Lung (tissue), 12 donors: ENCODE measurements around the gene PTK6. TPM values are rescaled to one million over a fixed set of nuclear protein-coding genes. Genes with fewer than 3 reads are reported as not detected.

Source experiments
- ATAC-seq: fragments of 200-7000 bp; cut with Tn5 transposase; one replicate; pipeline ENCODE4 v1.9.1; 2020; ENCODE audit warnings: moderate number of reproducible peaks; ENCODE audit not compliant: insufficient read depth, low FRiP score
- DNase-seq, 3 donors: peaks; one replicate each; pipeline ENCODE4 v3.0.0-alpha.2; 2013 to 2017
- H3K27ac ChIP-seq, 2 donors: one replicate each; pipeline ENCODE4 v1.5.1; 2013; ENCODE audit warnings: mild to moderate bottlenecking in 2 of 2, moderate library complexity in 2 of 2, control low read depth in 1 of 2, inconsistent platforms in 1 of 2, low read depth in 1 of 2, low read length in 1 of 2
- H3K27me3 ChIP-seq, 3 donors: one replicate each; pipeline ENCODE4 v1.5.1; 2013; ENCODE audit warnings: low read length in 2 of 3; ENCODE audit not compliant: control insufficient read depth in 3 of 3, insufficient read depth in 3 of 3
- H3K36me3 ChIP-seq, 4 donors: one replicate each; pipeline ENCODE4 v1.5.1; 2013; ENCODE audit warnings: low read length in 4 of 4, mild to moderate bottlenecking in 1 of 4, moderate library complexity in 1 of 4; ENCODE audit not compliant: control insufficient read depth in 4 of 4, insufficient read depth in 4 of 4
- H3K4me1 ChIP-seq, 5 donors: one replicate each; pipeline ENCODE4 v1.5.1; 2013; ENCODE audit warnings: low read length in 5 of 5, mild to moderate bottlenecking in 2 of 5, moderate library complexity in 1 of 5; ENCODE audit not compliant: control insufficient read depth in 5 of 5, insufficient read depth in 5 of 5
- H3K4me3 ChIP-seq: one replicate; pipeline ENCODE4 v1.5.1; 2013; ENCODE audit warnings: mild to moderate bottlenecking, control low read depth, moderate library complexity
- H3K9ac ChIP-seq, 2 donors: one replicate each; pipeline ENCODE4 v1.5.1; 2013; ENCODE audit warnings: low read length in 2 of 2, control low read depth in 1 of 2; ENCODE audit not compliant: insufficient read depth in 1 of 2
- H3K9me3 ChIP-seq, 4 donors: one replicate each; pipeline ENCODE4 v1.5.1; 2013; ENCODE audit warnings: low read length in 3 of 4, mild to moderate bottlenecking in 1 of 4, moderate library complexity in 1 of 4; ENCODE audit not compliant: control insufficient read depth in 4 of 4, insufficient read depth in 3 of 4
- CTCF ChIP-seq: IDR thresholded peaks from 2 replicates; pipeline ENCODE4 v1.5.1; 2012; ENCODE audit warnings: mild to moderate bottlenecking; ENCODE audit errors: control extremely low read depth, extremely low read depth
- WGBS, 2 donors: extraction: QIAGEN DNeasy Blood & Tissue Kit; methylation state at CpG; one replicate each; pipeline ENCODE4 v1.1.7; 2013; 5-methylcytosine and 5-hydroxymethylcytosine counted together
- polyA plus RNA-seq, 2 donors: library from polyadenylated mRNA; stranded (reverse); fragments of 200-250 nt; gene quantifications; one replicate each; pipeline ENCODE4 v1.2.1, GENCODE V29; 2013
- total RNA-seq, 2 donors: library from RNA; depleted of rRNA in 1 of 2; stranded (reverse); fragments of >200 nt in 1 of 2; gene quantifications; one replicate each; pipeline ENCODE4 v1.2.1, GENCODE V29; 2014 to 2021
- donor health status: control.
- donor health status: control.
- donor health status: Bipolar disorder and iron deficiency.
- donor health status: healthy.
- donor health status: DM: yes; HTN: yes; CAD: no.

The PTK6 gene
- total and polyA plus RNA-seq, 4 donors: 0.34 to 5.1 (median 3.7) TPM

GRCh38 chr20:63494420-63495166, 42.6 kb downstream of the PTK6 start:
- peaks cover 7 to 36% (median 16%) of the 10 kb centered on the region in 3 donors for H3K27me3 ChIP-seq
- TF ChIP-seq CTCF: no peak
- WGBS, 2 donors: 82 to 91% methylated on average over 46 to 51 of the region's 51 CpGs

GRCh38 chr20:63494084-63494419, 43.1 kb downstream of the PTK6 start:
- Histone ChIP-seq H3K27ac (no peak overlapping the region), H3K4me1 (peaks cover 0 to 5% (median 0%) of the 10 kb centered on the region in 5 donors), H3K27me3 (peaks cover 7 to 37% (median 17%) of the 10 kb centered on the region in 3 donors), H3K9ac (no peak overlapping the region), H3K9me3 (no peaks in the 10 kb centered on the region), H3K4me3 (no peak overlapping the region), H3K36me3 (no peaks in the 10 kb centered on the region)
- 82 to 93% methylated on average over 7 of the region's 7 CpGs for WGBS, 2 donors
- TF ChIP-seq CTCF: no peak
- no peak for DNase-seq
- no peak for ATAC-seq

More at GRCh38 chr20:63494420-63495166, 42.6 kb downstream of the PTK6 start:
- H3K36me3 ChIP-seq: no peaks in the 10 kb centered on the region
- no peak overlapping the region for H3K4me3 ChIP-seq
- no peak for DNase-seq
- no peaks in the 10 kb centered on the region for H3K9me3 ChIP-seq
- no peak for ATAC-seq
- H3K4me1 ChIP-seq: peaks cover 0 to 7% (median 2%) of the 10 kb centered on the region in 5 donors
- no peak overlapping the region for H3K9ac ChIP-seq
- no peak overlapping the region for H3K27ac ChIP-seq

- Histone ChIP-seq H3K4me1 (peaks cover 0 to 5% (median 0%) of the 10 kb centered on the region in 5 donors), H3K4me3 (no peak overlapping the region), H3K36me3 (no peaks in the 10 kb centered on the region), H3K9ac (no peak overlapping the region), H3K27ac (no peak overlapping the region), H3K27me3 (peaks cover 10 to 37% (median 20%) of the 10 kb centered on the region in 3 donors), H3K9me3 (peaks cover 0 to 3% (median 0%) of the 10 kb centered on the region in 4 donors)
- ATAC-seq (no peak), DNase-seq (no peak)
- WGBS, 2 donors: 62 to 71% methylated on average over 13 of the region's 13 CpGs
- no peak for TF ChIP-seq CTCF
Measured at GRCh38 chr20:63493563-63494020, 43.6 kb downstream of the PTK6 start.
